Mesenchymal stem cell (in vitro differentiated cells and primary cell): ENCODE data around the gene COL28A1.

Source experiments
- DNase-seq: peaks from one replicate; pipeline ENCODE4 v3.0.0-alpha.2; 2013
- H2AFZ ChIP-seq: one replicate; pipeline ENCODE4 v1.6.1; 2013; ENCODE audit warnings: low read depth, mild to moderate bottlenecking, control low read depth, inconsistent platforms, low read length, moderate library complexity
- H2AK5ac ChIP-seq: 2 replicates; pipeline ENCODE4 v1.6.1; 2013; ENCODE audit warnings: low read length, moderate library complexity, mild to moderate bottlenecking, inconsistent platforms; ENCODE audit not compliant: severe bottlenecking
- H2BK120ac ChIP-seq: one replicate; pipeline ENCODE4 v1.6.1; 2013; ENCODE audit warnings: low read depth, mild to moderate bottlenecking, inconsistent platforms, low read length, moderate library complexity
- H2BK12ac ChIP-seq, 2 experiments: one replicate each; pipeline ENCODE4 v1.6.1; 2013; ENCODE audit warnings: inconsistent platforms in 2 of 2, low read length in 2 of 2, mild to moderate bottlenecking in 2 of 2, moderate library complexity in 2 of 2, control low read depth in 1 of 2
- H2BK15ac ChIP-seq: one replicate; pipeline ENCODE4 v1.6.1; 2013; ENCODE audit warnings: mild to moderate bottlenecking, low read depth, inconsistent platforms; ENCODE audit not compliant: poor library complexity, severe bottlenecking
- H2BK5ac ChIP-seq: 2 replicates; pipeline ENCODE4 v1.6.1; 2013; ENCODE audit warnings: low read depth, mild to moderate bottlenecking, low read length, control low read depth, inconsistent platforms; ENCODE audit not compliant: poor library complexity, severe bottlenecking
- H3K14ac ChIP-seq, 2 experiments: one replicate each; pipeline ENCODE4 v1.6.1; 2013; ENCODE audit warnings: inconsistent platforms in 2 of 2, low read length in 2 of 2, control low read depth in 1 of 2, mild to moderate bottlenecking in 1 of 2, moderate library complexity in 1 of 2
- H3K18ac ChIP-seq, 2 experiments: one replicate each; pipeline ENCODE4 v1.6.1; 2013; ENCODE audit warnings: inconsistent platforms in 2 of 2, low read length in 2 of 2, control low read depth in 1 of 2, low read depth in 1 of 2, mild to moderate bottlenecking in 1 of 2
- H3K23ac ChIP-seq, 2 experiments: one replicate each; pipeline ENCODE4 v1.6.1; 2013; ENCODE audit warnings: inconsistent platforms in 2 of 2, low read length in 2 of 2, mild to moderate bottlenecking in 2 of 2, moderate library complexity in 2 of 2, control low read depth in 1 of 2
- H3K27ac ChIP-seq: 2 replicates; pipeline ENCODE4 v1.5.1; 2013; ENCODE audit warnings: mild to moderate bottlenecking, moderate library complexity, low read length, control low read depth, inconsistent platforms; ENCODE audit not compliant: poor library complexity, severe bottlenecking
- H3K27me3 ChIP-seq, 2 experiments: 2 replicates each; pipeline versions ENCODE4 v1.6.1 to v1.7.0; 2013; ENCODE audit warnings: low read length in 2 of 2, mild to moderate bottlenecking in 2 of 2, moderate library complexity in 2 of 2, control low read depth in 1 of 2, inconsistent platforms in 1 of 2; ENCODE audit not compliant: control insufficient read depth in 1 of 2, insufficient read depth in 1 of 2
- H3K36me3 ChIP-seq, 2 experiments: 2 replicates each; pipeline versions ENCODE4 v1.6.1 to v1.7.0; 2013; ENCODE audit warnings: low read length in 2 of 2, control low read depth in 1 of 2, inconsistent platforms in 1 of 2, low read depth in 1 of 2, mild to moderate bottlenecking in 1 of 2; ENCODE audit not compliant: insufficient read depth in 2 of 2, control insufficient read depth in 1 of 2
- H3K4ac ChIP-seq, 2 experiments: one replicate each; pipeline ENCODE4 v1.6.1; 2013; ENCODE audit warnings: inconsistent platforms in 2 of 2, low read length in 2 of 2, mild to moderate bottlenecking in 2 of 2, moderate library complexity in 2 of 2, control low read depth in 1 of 2, low read depth in 1 of 2
- H3K4me1 ChIP-seq: 2 replicates; pipeline ENCODE4 v1.6.1; 2013; ENCODE audit warnings: low read depth, low read length, control low read depth; ENCODE audit not compliant: control insufficient read depth, insufficient read depth
- H3K4me2 ChIP-seq: 2 replicates; pipeline ENCODE4 v1.6.1; 2013; ENCODE audit warnings: low read length, mild to moderate bottlenecking, inconsistent platforms; ENCODE audit not compliant: poor library complexity, severe bottlenecking
- H3K4me3 ChIP-seq, 2 experiments: 2 replicates each; pipeline versions ENCODE4 v1.5.1 to v1.7.0; 2013; ENCODE audit warnings: low read length in 2 of 2, mild to moderate bottlenecking in 2 of 2, control low read depth in 1 of 2, low read depth in 1 of 2; ENCODE audit not compliant: insufficient read depth in 1 of 2
- H3K79me1 ChIP-seq: replicated peaks from 2 replicates; pipeline ENCODE4 v1.6.1; 2013; ENCODE audit warnings: mild to moderate bottlenecking, control low read depth, low read length, inconsistent platforms; ENCODE audit not compliant: poor library complexity, severe bottlenecking
- H3K9ac ChIP-seq: 2 replicates; pipeline ENCODE4 v1.7.0; 2013; ENCODE audit warnings: mild to moderate bottlenecking, low read length, moderate library complexity
- H3K9me3 ChIP-seq: 2 replicates; pipeline ENCODE4 v1.7.0; 2013; ENCODE audit warnings: mild to moderate bottlenecking, low read length; ENCODE audit not compliant: control insufficient read depth
- H4K8ac ChIP-seq: one replicate; pipeline ENCODE4 v1.6.1; 2013; ENCODE audit warnings: inconsistent platforms, mild to moderate bottlenecking, low read length, moderate library complexity
- H4K91ac ChIP-seq: one replicate; pipeline ENCODE4 v1.6.1; 2013; ENCODE audit warnings: mild to moderate bottlenecking, low read length, inconsistent platforms
- WGBS: methylation state at CpG from one replicate; pipeline ENCODE4 v1.1.7; 2013; ENCODE audit warnings: mixed read lengths; 5-methylcytosine and 5-hydroxymethylcytosine counted together

COL28A1 gene

DNA sequence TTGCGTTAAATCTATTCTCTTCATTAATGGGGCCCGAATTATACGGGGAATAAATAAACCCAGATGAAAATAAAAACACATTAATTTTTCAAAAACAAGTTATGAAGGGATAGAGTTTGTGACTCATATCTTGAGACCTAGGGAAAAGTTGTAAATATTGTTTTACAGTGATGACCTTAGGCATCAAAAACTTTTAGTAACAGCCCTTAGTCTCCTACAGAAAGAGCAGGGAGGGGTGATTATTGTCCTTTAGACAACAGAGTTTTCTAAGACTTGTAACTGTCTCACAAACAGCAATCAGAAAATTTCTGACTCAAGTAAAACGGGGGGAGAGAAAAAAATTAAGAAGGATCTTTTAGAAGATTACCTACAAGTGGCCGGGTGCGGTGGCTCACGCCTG, 102.7 kb downstream of the COL28A1 start:
- no peak for DNase-seq
- Histone ChIP-seq H3K4me1 (no peaks in the 10 kb centered on the region), H3K36me3 (no peaks in the 10 kb centered on the region), H3K23ac (no peak overlapping the region), H3K14ac (no peak overlapping the region), H4K8ac (no peak overlapping the region), H3K27me3 (no peaks in the 10 kb centered on the region), H3K9me3 (no peaks in the 10 kb centered on the region), H2BK5ac (no peak overlapping the region), H3K27ac (no peak overlapping the region), H3K4me3 (no peak overlapping the region), H2BK120ac (no peak overlapping the region), H2AK5ac (no peak overlapping the region), H2AFZ (no peak overlapping the region), H4K91ac (no peak overlapping the region), H3K18ac (no peak overlapping the region), H2BK12ac (no peak overlapping the region), H3K4ac (no peak overlapping the region), H3K9ac (no peak overlapping the region), H3K4me2 (no peak overlapping the region), H2BK15ac (no peak overlapping the region), H3K79me1 (no peaks in the 10 kb centered on the region)
- WGBS, result 93% methylated on average over 4 of the region's 7 CpGs

DNA sequence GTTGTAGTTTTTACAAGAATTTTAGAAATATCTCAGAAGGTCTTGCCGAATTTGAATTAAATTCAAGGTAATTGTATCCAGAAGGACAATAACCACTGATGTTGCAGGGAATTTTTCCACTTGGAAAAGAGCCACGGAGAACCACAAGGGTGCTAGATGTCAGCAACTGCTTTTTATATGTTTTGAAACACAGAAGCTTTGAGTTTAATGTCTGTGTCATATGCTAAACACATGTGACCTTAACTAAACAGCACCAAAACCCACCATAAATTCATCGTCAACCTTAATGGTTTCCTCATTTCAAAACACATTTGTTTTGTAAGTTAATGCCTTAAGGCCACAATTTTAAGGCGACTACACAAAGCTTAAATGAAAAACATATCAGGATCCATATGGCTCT, 106.9 kb downstream of the COL28A1 start:
- Histone ChIP-seq H3K27ac (no peak overlapping the region), H2BK15ac (no peak overlapping the region), H2AFZ (no peak overlapping the region), H2AK5ac (no peak overlapping the region), H4K91ac (no peak overlapping the region), H3K4me1 (no peaks in the 10 kb centered on the region), H3K18ac (no peak overlapping the region), H3K9me3 (no peaks in the 10 kb centered on the region), H2BK120ac (no peak overlapping the region), H3K4ac (no peak overlapping the region), H3K79me1 (no peaks in the 10 kb centered on the region), H3K4me2 (no peak overlapping the region), H3K36me3 (no peaks in the 10 kb centered on the region), H3K27me3 (no peaks in the 10 kb centered on the region), H2BK12ac (no peak overlapping the region), H4K8ac (no peak overlapping the region), H3K14ac (no peak overlapping the region), H2BK5ac (no peak overlapping the region), H3K4me3 (no peak overlapping the region), H3K9ac (peak overlapping the region; percentile 28), H3K23ac (no peak overlapping the region)
- WGBS, result 83% methylated on average over 4 of the region's 4 CpGs
- no peak for DNase-seq

- WGBS, result 100% methylated on average over 1 of the region's 1 CpG
Observed at GRCh38 chr7:7427363-7427762, 108.3 kb downstream of the COL28A1 start.

DNA sequence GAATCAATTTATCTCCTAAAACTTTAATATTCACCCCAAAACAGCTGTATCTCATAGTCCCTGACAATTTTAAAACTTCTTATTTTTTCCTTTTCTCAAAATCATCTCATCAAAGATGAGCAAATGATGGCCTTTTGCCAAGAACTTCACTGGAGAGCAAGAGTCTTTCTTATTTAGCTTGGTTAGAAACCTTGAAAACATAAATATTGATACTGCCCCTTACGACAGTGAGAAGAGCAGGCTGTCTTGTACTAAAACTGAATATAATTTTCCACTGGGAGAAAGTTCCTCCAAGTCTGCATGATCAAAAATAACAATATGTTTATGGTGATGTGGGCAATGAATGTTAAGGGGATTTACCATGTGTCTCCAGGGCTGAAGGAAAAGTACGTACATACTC, 109.0 kb downstream of the COL28A1 start:
- Histone ChIP-seq H2BK5ac (no peak overlapping the region), H3K4me2 (no peak overlapping the region), H3K9me3 (no peaks in the 10 kb centered on the region), H4K91ac (no peak overlapping the region), H3K14ac (no peak overlapping the region), H3K79me1 (no peaks in the 10 kb centered on the region), H2BK12ac (no peak overlapping the region), H4K8ac (no peak overlapping the region), H3K23ac (no peak overlapping the region), H3K36me3 (no peaks in the 10 kb centered on the region), H3K18ac (no peak overlapping the region), H2BK15ac (no peak overlapping the region), H3K4me1 (no peaks in the 10 kb centered on the region), H2AFZ (no peak overlapping the region), H3K4me3 (no peak overlapping the region), H2AK5ac (no peak overlapping the region), H3K27ac (no peak overlapping the region), H3K9ac (no peak overlapping the region), H3K27me3 (no peaks in the 10 kb centered on the region), H3K4ac (no peak overlapping the region), H2BK120ac (no peak overlapping the region)
- 96% methylated on average over 2 of the region's 2 CpGs for WGBS
- no peak for DNase-seq

More at GRCh38 chr7:7427363-7427762, 108.3 kb downstream of the COL28A1 start:
- Histone ChIP-seq H3K18ac (no peak overlapping the region), H3K36me3 (no peaks in the 10 kb centered on the region), H3K4me2 (no peak overlapping the region), H2BK5ac (no peak overlapping the region), H3K4me1 (no peaks in the 10 kb centered on the region), H4K91ac (no peak overlapping the region), H2BK120ac (no peak overlapping the region), H3K14ac (no peak overlapping the region), H3K4ac (peak overlapping the region in 1 of 2 experiments; percentile 52), H4K8ac (no peak overlapping the region), H3K23ac (no peak overlapping the region), H3K27ac (no peak overlapping the region), H3K27me3 (no peaks in the 10 kb centered on the region), H2AK5ac (no peak overlapping the region), H3K79me1 (no peaks in the 10 kb centered on the region), H3K9me3 (no peaks in the 10 kb centered on the region), H2AFZ (no peak overlapping the region), H3K9ac (no peak overlapping the region), H2BK12ac (peak overlapping the region in 1 of 2 experiments; percentile 54), H3K4me3 (no peak overlapping the region), H2BK15ac (no peak overlapping the region)
- DNase-seq, result no peak
